Vagina (tissue), 2 donors: ENCODE results near the gene DNAJC9. TPM values are rescaled to one million over a fixed set of nuclear protein-coding genes. Genes with fewer than 3 reads are reported as not detected.

ENCODE experiments used
- DNase-seq, 2 donors: peaks; one replicate each; pipeline ENCODE4 v3.0.0-alpha.2; 2017; ENCODE audit errors: extremely low spot score in 2 of 2
- H3K27ac ChIP-seq: fragments of 200-600 bp; sonication (generic); one replicate; pipeline ENCODE4 v1.5.1; 2019
- H3K27me3 ChIP-seq: fragments of 200-600 bp; sonication (generic); one replicate; pipeline ENCODE4 v1.5.1; 2019
- H3K36me3 ChIP-seq, 2 donors: fragments of 200-600 bp; sonication (generic); one replicate each; pipeline ENCODE4 v1.5.1; 2017 to 2019
- H3K4me1 ChIP-seq: fragments of 200-600 bp; sonication (generic); one replicate; pipeline ENCODE4 v1.5.1; 2019
- H3K4me3 ChIP-seq, 2 donors: fragments of 200-600 bp; sonication (generic); 1 replicate in 1 of 2; 2 replicates in 1 of 2; pipeline ENCODE4 v1.5.1; 2016 to 2019
- H3K9me3 ChIP-seq: fragments of 200-600 bp; sonication (generic); one replicate; pipeline ENCODE4 v1.5.1; 2019
- CTCF ChIP-seq, 3 experiments: fragments of 450-650 bp in 2 of 3; fragments of 200-600 bp in 1 of 3; sonication (generic) in 1 of 3; IDR thresholded peaks; one replicate each; pipeline ENCODE4 v1.5.1; 2017 to 2019; ENCODE audit warnings: antibody characterized with exemption in 3 of 3, mild to moderate bottlenecking in 2 of 3, moderate library complexity in 2 of 3
- POLR2A ChIP-seq, 2 donors: fragments of 450-650 bp; IDR thresholded peaks; one replicate each; pipeline ENCODE4 v1.6.1; 2017; ENCODE audit warnings: antibody characterized with exemption in 2 of 2, mild to moderate bottlenecking in 2 of 2, moderate library complexity in 2 of 2
- POLR2AphosphoS5 ChIP-seq, 2 donors: sonication (generic); formaldehyde crosslinking; IDR thresholded peaks; one replicate each; pipeline ENCODE4 v1.9.0; 2017; ENCODE audit warnings: antibody characterized with exemption in 2 of 2, mild to moderate bottlenecking in 2 of 2, low read depth in 1 of 2; ENCODE audit not compliant: insufficient read depth in 1 of 2
- intact Hi-C: fragments of 100-400 bp; cut with DNase I; formaldehyde crosslinking; loops from one replicate; pipeline ENCODE4 v1.15.1; 2023
- total RNA-seq: library from RNA; depleted of rRNA; stranded (reverse); fragments of >200 nt; gene quantifications from one replicate; pipeline ENCODE4 v1.2.3, GENCODE V29; 2016

Gene DNAJC9
- total RNA-seq, 1 donor from 2014 or later: 16.2 TPM

- Histone ChIP-seq H3K4me3 (no peak overlapping the region), H3K27me3 (no peaks in the 10 kb centered on the region), H3K36me3 (no peaks in the 10 kb centered on the region), H3K4me1 (no peaks in the 10 kb centered on the region), H3K9me3 (no peaks in the 10 kb centered on the region), H3K27ac (no peak overlapping the region)
- intact Hi-C loops: no loop called here
- no peak for TF ChIP-seq CTCF (IDR thresholded peaks at IDR 0.05)
- no peak for TF ChIP-seq POLR2AphosphoS5 (IDR thresholded peaks at IDR 0.05; ENCODE audit: insufficient read depth in 1 of 2, low read depth in 1 of 2)
- TF ChIP-seq POLR2A (IDR thresholded peaks at IDR 0.05): no peak
- no peak for DNase-seq
These were observed 17.4 kb upstream of the DNAJC9 start for GRCh38 chr10:73264423-73264822.

DNA sequence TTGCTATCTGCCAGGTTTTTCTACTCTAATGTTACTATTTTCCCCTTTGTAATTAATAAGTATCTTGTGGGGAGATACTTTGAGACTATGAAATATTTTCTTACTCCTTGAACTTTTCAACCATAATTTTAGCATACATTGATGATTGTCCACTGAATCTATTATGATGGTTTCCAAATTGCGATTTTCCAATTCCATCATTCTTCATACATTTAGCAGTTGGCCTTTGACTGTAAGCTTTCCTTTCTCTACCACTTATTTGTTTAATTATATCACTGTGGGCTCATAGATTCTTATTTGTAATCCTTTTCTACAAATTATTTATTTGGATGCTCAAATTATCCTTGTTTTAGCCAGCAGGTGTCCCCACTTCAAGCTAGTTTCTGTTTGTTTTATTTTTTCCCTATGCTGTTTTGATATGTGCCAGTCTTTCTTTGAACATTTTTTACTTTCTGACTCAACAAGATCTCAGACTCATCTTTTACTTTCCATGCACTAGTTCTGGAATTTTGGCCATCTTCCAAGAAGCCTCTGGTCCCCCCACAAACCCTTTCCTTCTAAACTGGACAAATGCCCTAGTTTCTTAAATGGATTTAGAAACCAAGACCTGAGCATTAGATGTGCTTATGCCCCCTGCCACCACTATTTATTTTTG lies 16.8 kb upstream of the DNAJC9 start:
- Histone ChIP-seq H3K36me3 (no peaks in the 10 kb centered on the region), H3K27ac (no peak overlapping the region), H3K9me3 (no peaks in the 10 kb centered on the region), H3K27me3 (no peaks in the 10 kb centered on the region), H3K4me3 (no peak overlapping the region), H3K4me1 (no peaks in the 10 kb centered on the region)
- no peak for DNase-seq
- intact Hi-C loops: no loop called here
- no peak for TF ChIP-seq POLR2AphosphoS5 (IDR thresholded peaks at IDR 0.05; ENCODE audit: insufficient read depth in 1 of 2, low read depth in 1 of 2)
- peak in 1 of 3 experiments; percentile 21 for TF ChIP-seq CTCF (IDR thresholded peaks at IDR 0.05)
- TF ChIP-seq POLR2A (IDR thresholded peaks at IDR 0.05): no peak

DNA sequence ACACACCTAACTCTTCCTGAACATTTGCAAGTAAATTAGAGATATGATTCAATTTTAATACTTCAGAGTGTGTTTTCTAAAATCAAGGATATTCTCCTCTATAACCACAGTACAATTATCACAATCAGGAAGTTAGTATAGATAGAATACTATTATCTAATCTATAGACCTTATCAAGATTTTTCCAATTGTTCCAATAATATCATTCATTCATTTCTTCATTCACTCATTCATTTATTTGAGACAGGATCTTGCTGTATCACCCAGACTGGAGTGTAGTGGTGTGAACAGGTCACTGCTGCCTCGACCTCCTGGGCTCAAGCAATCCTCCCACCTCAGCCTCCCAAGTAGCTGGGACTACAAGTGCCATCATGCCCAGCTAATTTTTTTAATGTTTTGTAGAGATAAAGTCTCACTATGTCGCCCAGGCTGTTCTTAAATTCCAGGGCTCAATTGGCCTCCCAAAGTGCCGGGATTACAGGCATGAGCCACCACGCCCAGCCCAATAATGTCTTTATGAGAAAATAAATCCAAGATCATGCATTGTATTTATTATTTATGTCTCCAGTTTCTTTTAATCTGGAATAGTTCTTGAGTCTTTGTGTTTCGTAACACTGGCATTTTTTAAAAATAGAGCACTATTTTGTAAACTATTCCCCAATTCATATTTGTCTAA lies 16.0 kb upstream of the DNAJC9 start:
- intact Hi-C loops: no loop called here

GRCh38 chr10:73262105-73262730 lies 15.2 kb upstream of the DNAJC9 start:
- Histone ChIP-seq H3K36me3 (no peaks in the 10 kb centered on the region), H3K4me1 (no peaks in the 10 kb centered on the region), H3K27me3 (no peaks in the 10 kb centered on the region), H3K4me3 (no peak overlapping the region), H3K27ac (no peak overlapping the region), H3K9me3 (no peaks in the 10 kb centered on the region)
- TF ChIP-seq POLR2A (IDR thresholded peaks at IDR 0.05): no peak
- TF ChIP-seq POLR2AphosphoS5 (IDR thresholded peaks at IDR 0.05; ENCODE audit: insufficient read depth in 1 of 2, low read depth in 1 of 2): no peak
- no peak for TF ChIP-seq CTCF (IDR thresholded peaks at IDR 0.05)
- intact Hi-C loops: no loop called here
- DNase-seq: no peak

More for the DNA sequence above, 16.0 kb upstream of the DNAJC9 start:
- no peak for DNase-seq
- Histone ChIP-seq H3K27ac (no peak overlapping the region), H3K4me3 (no peak overlapping the region), H3K9me3 (no peaks in the 10 kb centered on the region), H3K36me3 (no peaks in the 10 kb centered on the region), H3K4me1 (no peaks in the 10 kb centered on the region), H3K27me3 (no peaks in the 10 kb centered on the region)
- TF ChIP-seq POLR2AphosphoS5 (IDR thresholded peaks at IDR 0.05; ENCODE audit: insufficient read depth in 1 of 2, low read depth in 1 of 2) (no peak), CTCF (IDR thresholded peaks at IDR 0.05) (no peak), POLR2A (IDR thresholded peaks at IDR 0.05) (no peak)
